Measurements from ENCODE around the gene NUAK2.

The NUAK2 gene

DNA sequence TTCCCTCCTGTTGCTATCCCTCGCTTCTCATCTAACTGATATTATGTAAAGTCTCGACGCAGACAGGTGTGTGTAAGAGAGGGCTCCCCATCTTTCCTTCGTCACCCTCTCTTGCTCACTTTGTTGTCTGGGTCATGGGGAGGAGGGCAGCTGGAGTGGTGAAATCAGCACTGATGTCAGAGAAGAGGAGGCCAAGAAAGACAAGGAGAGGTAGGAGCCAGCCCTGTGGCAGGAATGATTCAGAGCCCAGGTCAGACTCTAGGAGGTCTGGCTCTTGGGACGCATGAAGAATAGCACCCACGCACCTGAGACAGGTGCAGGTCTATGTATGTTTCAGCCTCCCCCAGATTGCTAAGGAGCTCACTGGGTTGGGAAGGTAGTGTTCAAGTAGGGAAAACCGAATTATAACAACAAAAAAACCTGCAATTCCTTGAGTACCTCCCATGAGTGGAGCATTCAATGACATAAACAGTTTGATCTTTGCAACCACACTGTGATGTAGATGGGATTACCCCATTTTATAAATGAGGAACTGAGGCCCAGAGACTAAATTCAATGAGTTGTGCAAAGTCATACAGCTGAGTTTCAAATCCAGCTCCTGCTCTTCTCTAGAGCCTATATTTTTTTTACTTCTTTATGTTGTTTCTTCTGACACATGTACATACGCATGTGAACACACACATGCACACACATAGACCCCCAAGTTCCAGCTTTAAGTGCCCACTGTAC, 10.4 kb downstream of the NUAK2 start:
- TF ChIP-seq, protein P1, sequence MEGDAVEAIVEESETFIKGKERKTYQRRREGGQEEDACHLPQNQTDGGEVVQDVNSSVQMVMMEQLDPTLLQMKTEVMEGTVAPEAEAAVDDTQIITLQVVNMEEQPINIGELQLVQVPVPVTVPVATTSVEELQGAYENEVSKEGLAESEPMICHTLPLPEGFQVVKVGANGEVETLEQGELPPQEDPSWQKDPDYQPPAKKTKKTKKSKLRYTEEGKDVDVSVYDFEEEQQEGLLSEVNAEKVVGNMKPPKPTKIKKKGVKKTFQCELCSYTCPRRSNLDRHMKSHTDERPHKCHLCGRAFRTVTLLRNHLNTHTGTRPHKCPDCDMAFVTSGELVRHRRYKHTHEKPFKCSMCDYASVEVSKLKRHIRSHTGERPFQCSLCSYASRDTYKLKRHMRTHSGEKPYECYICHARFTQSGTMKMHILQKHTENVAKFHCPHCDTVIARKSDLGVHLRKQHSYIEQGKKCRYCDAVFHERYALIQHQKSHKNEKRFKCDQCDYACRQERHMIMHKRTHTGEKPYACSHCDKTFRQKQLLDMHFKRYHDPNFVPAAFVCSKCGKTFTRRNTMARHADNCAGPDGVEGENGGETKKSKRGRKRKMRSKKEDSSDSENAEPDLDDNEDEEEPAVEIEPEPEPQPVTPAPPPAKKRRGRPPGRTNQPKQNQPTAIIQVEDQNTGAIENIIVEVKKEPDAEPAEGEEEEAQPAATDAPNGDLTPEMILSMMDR (IDR thresholded peaks at IDR 0.05; ENCODE audit: extremely low read depth, missing control alignments) = no peak
- DNase-seq (ENCODE audit: low spot score) = peak; percentile 59

DNA sequence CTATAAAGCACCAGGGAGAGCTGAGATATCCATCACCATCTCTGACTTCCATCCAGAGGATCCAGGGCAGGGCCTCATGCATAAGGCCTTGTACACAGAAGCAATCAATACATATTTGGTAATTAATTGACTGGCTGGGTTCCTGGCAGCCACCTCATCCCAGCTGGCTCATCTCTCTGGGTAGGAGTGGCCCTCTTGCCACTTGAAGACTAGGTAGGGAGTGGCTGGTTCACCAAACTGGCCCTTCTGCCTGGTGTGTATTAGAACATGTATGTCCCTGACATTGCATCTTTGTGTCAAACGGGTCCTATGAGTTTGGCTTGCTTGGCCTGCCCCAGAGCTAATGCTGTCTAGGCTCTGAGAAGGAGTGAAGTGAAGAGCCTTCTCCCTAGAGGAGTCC, 11.8 kb downstream of the NUAK2 start:
- DNase-seq (ENCODE audit: low spot score) = no peak
- TF ChIP-seq, protein P1 (IDR thresholded peaks at IDR 0.05; ENCODE audit: extremely low read depth, missing control alignments) = no peak

DNA sequence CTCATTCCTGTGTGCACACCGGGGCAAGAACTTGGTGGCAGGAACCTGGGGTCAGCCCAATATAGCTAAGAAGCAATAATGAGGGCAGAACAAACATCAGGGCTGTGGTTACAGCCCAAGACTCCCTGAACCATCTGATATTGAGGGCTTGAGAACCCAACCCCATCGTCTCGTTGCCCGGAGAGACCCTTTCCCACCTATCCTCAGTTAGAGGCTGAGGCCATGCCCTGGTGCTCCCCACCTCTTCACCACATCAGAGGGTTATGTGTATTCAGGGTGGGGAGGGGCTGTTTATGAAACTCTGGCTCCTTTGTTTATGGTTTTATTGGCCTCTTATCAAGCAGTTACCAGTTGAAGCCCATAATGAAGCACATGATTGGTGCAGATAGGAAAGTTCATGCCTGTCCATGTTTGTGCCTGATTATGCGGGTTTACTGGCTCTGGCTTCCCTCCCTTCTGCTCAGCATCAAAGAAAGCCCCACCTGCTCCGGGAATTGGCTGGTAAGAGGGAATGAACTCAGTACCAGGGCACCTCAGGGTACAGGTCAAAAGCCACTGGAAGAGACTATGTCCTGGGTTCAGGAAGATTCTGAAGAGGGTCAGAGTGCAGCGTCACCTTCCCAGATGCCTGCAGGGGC, 14.5 kb downstream of the NUAK2 start:
- TF ChIP-seq, protein P1 (IDR thresholded peaks at IDR 0.05; ENCODE audit: extremely low read depth, missing control alignments) = no peak
- no peak for DNase-seq (ENCODE audit: low spot score)

DNA sequence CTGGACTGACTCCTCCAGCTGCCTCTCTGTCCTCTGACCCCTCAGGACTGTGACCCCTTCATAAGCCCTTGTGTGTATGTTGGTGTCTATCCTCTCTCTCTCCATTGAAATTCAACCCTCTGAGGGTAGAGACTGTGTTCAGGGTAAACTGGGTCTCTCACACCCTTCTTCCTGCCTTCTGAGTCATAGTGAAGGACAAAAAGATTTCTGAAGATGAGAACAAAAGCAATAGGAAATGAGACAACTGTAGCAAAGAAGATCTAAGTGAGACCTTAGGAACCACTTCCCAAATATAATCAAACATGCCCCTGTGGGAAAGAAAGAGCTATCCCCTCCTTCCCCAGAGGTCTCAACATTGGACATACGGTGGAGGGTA, 16.9 kb downstream of the NUAK2 start:
- TF ChIP-seq, protein P1 (IDR thresholded peaks at IDR 0.05; ENCODE audit: extremely low read depth, missing control alignments) = no peak
- no peak for DNase-seq (ENCODE audit: low spot score)

DNA sequence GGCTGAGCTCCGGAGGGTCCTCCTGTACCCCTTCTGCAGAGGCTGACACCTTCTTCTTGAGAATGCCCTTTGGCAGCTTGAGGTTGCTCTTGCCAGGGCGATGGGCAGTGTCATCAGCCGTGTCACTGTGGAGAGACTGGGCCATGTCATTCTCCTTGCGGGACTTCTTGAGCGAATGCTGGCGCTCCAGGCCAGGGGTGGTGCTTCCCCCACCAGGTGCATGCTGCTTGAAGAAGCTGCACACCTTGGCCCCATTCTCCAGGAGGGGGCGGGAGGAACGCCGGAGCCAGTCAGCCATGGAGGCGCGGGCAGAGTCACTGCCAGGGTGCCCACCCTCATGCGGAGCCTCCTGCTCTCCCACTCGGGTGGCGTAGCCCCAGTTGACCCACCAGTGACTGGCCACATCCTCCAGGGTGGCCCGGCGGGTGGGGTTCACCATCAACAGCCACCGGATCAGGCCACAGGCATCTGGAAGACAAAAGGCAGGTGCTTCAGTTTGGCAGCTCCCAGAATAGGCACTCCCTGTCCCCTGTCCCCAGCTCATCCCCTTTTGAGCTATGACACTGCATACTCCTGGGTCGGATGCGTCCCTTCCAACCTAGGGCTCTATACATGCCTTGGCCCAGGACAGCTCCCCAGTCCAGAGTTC, 17.4 kb downstream of the NUAK2 start:
- DNase-seq (ENCODE audit: low spot score) = no peak
- TF ChIP-seq, protein P1 (IDR thresholded peaks at IDR 0.05; ENCODE audit: extremely low read depth, missing control alignments) = no peak

DNA sequence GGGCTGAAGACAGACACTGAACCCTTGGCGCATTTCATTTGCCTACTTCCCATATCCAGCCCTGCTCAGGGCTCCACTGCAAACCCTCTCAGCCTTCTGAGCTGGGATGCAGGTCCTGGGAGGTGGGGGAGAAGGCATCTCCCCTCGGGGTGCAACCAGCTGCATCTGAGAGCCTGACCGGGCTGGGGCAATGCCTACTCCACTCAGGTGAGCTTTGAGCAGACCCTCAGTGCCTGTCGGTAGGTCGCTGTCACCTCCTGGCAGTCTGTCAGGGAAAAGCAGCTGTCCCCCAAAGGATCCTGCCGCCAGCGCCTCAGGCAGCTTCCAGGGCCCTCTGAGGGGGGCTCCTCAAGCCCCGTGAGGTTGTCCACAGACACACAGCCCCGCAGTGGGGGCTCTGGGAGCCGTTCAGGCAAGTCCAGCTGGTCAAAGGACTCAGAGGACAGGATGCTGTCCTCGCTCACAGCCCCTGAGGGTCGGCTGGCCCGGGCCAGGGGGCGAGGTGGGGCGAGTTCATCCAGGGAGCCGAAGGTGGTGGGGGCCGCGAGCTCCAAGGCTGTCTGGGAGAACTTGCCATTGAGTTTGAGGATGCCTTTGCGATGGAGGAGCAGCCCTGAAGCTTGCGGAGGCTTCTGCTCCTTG, 18.2 kb downstream of the NUAK2 start:
- TF ChIP-seq, protein P1 (IDR thresholded peaks at IDR 0.05; ENCODE audit: extremely low read depth, missing control alignments) = no peak
- no peak for DNase-seq (ENCODE audit: low spot score)

Measured in GM20000 (cell line).